GM13976 (cell line): Measurements from ENCODE around the gene CHTF18.

ENCODE experiments used
- DNase-seq: peaks from one replicate; pipeline ENCODE4 v3.0.0; 2012; ENCODE audit warnings: low spot score
- in situ Hi-C: fragments of 300-500 bp; cut with MboI; formaldehyde crosslinking; loops from one replicate; pipeline ENCODE4 v1.12.0; 2022; ENCODE audit warnings: low sequenced_read_pairs, mixed read lengths, inconsistent platforms; ENCODE audit not compliant: unreplicated experiment
- TF ChIP-seq, protein P1 (sequence below): IDR thresholded peaks from 2 replicates; pipeline ENCODE4 v1.5.1; 2012; ENCODE audit warnings: borderline replicate concordance, mild to moderate bottlenecking; ENCODE audit not compliant: insufficient read depth; ENCODE audit errors: extremely low read depth, missing control alignments, control extremely low read depth

CHTF18 gene

DNA sequence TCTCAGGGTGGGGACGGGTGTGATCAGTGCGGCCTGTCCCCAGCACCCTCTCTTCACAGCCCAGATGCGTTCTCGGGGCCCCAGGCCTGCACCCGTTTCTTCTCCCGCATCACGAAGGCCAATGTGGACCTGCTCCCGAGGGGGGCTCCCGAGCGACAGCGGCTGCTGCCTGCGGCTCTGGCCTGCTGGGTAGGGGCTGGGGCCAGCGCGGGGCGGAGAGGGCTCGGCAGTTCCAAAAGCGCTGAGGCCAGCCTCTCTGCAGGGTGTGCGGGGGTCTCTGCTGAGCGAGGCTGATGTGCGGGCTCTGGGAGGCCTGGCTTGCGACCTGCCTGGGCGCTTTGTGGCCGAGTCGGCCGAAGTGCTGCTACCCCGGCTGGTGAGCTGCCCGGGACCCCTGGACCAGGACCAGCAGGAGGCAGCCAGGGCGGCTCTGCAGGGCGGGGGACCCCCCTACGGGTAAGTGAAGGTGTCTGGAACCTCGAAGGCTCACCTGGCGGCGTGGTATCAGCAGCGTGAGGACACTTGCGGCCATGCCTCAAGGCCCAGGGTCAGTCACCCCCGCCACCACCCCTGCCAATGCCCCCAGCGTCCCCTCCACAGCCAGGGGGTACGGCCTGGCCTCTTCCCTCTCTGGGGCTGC, 23.5 kb upstream of the CHTF18 start:
- in situ Hi-C loops: no loop called here
- DNase-seq: no peak
- TF ChIP-seq, protein P1, sequence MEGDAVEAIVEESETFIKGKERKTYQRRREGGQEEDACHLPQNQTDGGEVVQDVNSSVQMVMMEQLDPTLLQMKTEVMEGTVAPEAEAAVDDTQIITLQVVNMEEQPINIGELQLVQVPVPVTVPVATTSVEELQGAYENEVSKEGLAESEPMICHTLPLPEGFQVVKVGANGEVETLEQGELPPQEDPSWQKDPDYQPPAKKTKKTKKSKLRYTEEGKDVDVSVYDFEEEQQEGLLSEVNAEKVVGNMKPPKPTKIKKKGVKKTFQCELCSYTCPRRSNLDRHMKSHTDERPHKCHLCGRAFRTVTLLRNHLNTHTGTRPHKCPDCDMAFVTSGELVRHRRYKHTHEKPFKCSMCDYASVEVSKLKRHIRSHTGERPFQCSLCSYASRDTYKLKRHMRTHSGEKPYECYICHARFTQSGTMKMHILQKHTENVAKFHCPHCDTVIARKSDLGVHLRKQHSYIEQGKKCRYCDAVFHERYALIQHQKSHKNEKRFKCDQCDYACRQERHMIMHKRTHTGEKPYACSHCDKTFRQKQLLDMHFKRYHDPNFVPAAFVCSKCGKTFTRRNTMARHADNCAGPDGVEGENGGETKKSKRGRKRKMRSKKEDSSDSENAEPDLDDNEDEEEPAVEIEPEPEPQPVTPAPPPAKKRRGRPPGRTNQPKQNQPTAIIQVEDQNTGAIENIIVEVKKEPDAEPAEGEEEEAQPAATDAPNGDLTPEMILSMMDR: no peak

DNA sequence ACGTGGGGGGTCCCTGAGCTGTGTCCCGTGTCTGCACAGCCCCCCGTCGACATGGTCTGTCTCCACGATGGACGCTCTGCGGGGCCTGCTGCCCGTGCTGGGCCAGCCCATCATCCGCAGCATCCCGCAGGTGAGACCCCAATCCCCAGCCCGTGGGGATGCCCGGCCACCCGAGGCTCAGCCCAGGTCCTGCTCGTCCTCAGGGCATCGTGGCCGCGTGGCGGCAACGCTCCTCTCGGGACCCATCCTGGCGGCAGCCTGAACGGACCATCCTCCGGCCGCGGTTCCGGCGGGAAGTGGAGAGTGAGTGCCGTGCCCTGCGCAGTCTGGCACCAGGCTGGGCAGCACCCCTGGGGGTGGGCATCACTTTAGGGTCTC, 22.9 kb upstream of the CHTF18 start:
- TF ChIP-seq, protein P1: no peak
- DNase-seq: no peak
- in situ Hi-C loops: no loop called here

GRCh38 chr16:766008-766819, 22.2 kb upstream of the CHTF18 start:
- in situ Hi-C loops: no loop called here
- no peak for DNase-seq
- TF ChIP-seq, protein P1: no peak

DNA sequence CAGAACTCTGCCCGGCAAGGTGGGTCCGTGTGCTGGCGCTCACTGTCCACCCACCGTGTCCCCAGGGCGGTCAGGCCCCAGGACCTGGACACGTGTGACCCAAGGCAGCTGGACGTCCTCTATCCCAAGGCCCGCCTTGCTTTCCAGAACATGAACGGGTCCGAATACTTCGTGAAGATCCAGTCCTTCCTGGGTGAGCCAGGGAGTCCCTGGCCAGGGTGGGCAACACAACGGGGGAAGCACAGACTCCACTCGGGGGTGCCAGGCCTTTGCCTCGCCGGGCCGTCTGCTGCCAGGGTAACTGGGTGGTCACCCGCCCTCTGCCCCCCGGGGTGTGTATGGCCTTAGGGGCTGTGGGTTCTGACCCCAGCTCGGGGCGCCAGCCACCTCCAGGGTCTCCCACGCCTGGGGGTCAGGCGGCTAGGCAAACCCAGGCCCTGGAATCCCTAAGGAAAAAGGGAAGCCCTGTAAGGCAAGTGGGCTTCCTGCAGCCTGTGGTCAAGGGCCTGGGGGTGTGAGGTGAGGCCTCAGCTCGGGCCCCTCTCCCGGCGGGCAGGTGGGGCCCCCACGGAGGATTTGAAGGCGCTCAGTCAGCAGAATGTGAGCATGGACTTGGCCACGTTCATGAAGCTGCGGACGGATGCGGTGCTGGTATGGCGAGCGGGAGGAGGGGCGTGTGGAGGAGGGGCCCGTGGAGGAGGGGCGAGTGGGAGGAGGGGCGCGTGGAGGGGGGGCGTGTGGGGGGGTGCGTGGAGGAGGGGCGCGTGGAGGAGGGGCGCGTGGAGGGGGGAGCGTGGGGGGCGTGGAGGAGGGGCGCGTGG, 21.4 kb upstream of the CHTF18 start:
- TF ChIP-seq, protein P1: no peak
- no peak for DNase-seq
- in situ Hi-C loops: no loop called here

DNA sequence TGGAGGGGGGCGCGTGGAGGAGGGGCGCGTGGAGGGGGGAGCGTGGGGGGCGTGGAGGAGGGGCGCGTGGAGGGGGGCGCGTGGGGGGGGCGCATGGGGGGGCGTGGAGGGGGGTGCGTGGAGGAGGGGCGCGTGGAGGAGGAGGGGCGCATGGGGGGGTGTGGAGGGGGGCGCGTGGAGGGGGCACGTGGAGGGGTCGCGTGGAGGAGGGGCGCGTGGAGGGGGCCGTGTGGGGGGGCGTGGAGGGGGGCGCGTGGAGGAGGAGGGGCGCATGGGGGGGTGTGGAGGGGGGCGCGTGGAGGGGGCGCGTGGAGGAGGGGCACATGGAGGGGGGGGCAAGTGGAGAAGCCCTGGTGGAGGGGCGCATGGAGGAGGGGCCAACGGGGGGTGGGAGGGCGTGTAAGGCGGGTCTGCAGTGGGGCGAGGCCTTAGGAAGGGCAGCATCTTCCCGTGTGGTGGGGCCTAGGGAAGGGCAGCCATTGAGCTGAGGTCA, 20.6 kb upstream of the CHTF18 start:
- TF ChIP-seq, protein P1: no peak
- no peak for DNase-seq
- in situ Hi-C loops: no loop called here

DNA sequence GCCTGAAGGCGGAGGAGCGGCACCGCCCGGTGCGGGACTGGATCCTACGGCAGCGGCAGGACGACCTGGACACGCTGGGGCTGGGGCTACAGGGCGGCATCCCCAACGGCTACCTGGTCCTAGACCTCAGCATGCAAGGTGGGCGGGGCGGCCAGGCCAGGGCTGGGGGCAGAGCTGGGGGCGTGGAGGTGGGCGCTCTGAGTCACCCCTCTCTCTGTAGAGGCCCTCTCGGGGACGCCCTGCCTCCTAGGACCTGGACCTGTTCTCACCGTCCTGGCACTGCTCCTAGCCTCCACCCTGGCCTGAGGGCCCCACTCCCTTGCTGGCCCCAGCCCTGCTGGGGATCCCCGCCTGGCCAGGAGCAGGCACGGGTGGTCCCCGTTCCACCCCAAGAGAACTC, 20.0 kb upstream of the CHTF18 start:
- in situ Hi-C loops: no loop called here
- TF ChIP-seq, protein P1: no peak
- DNase-seq: no peak
